ENCODE measurements around the gene DYNC2H1. TPM values are rescaled to one million over a fixed set of nuclear protein-coding genes. Genes with fewer than 3 reads are reported as not detected.

DYNC2H1 gene
- total and polyA plus RNA-seq, 7 experiments from 2014 or later = 0.31 to 4.2 (median 2.3) TPM

- intact Hi-C loops (cut with micrococcal nuclease) = loop anchor here in 1 of 2 donors (2.0 to 5.0 kb wide), 2 partner anchors 20 to 34 kb away; no protein-coding TSS in a partner anchor
- Mint-ChIP-seq H3K4me1 (peaks cover 23 to 54% (median 41%) of the 10 kb centered on the region in 7 donors), H3K27me3 (no peaks in the 10 kb centered on the region), H3K4me3 (peak overlapping the region in 3 of 10 donors; percentile 2 to 11 (median 8)), H3K9me3 (peaks cover 0 to 2% (median 0%) of the 10 kb centered on the region in 11 donors), H3K27ac (peak overlapping the region in 2 of 9 donors; percentile 2), H3K36me3 (peaks cover 0 to 65% (median 32%) of the 10 kb centered on the region in 5 donors)
- Histone ChIP-seq H3K27me3 (ENCODE audit: control insufficient read depth in 2 of 2, insufficient read depth in 2 of 2, low read length in 2 of 2) (no peaks in the 10 kb centered on the region), H3K4me1 (ENCODE audit: control insufficient read depth in 2 of 2, insufficient read depth in 2 of 2, low read length in 2 of 2) (peaks cover 0 to 10% of the 10 kb centered on the region in 2 donors), H3K36me3 (ENCODE audit: control insufficient read depth in 2 of 3, insufficient read depth in 3 of 3, low read length in 3 of 3) (no peaks in the 10 kb centered on the region), H3K4me3 (ENCODE audit: low read length) (no peak overlapping the region), H3K27ac (ENCODE audit: low read depth, low read length) (no peak overlapping the region), H3K9me3 (ENCODE audit: control insufficient read depth in 2 of 3, low read length in 3 of 3) (no peaks in the 10 kb centered on the region)
- ATAC-seq (no peak), DNase-seq (no peak)
- CTCF ChIA-PET = no interaction called here
- POLR2A ChIA-PET = no interaction called here
These were observed 38.2 kb upstream of the DYNC2H1 start for GRCh38 chr11:103071008-103071407.

- H3K9me3 ChIP-seq (ENCODE audit: control insufficient read depth in 2 of 3, low read length in 3 of 3) = no peaks in the 10 kb centered on the region
- intact Hi-C loops (cut with micrococcal nuclease) = no loop called here
- DNase-seq = no peak
- no peak for ATAC-seq
- peaks cover 0 to 19% (median 10%) of the 10 kb centered on the region in 7 donors for H3K4me1 Mint-ChIP-seq
- H3K9me3 Mint-ChIP-seq = no peaks in the 10 kb centered on the region
- CTCF ChIA-PET = no interaction called here
- no peaks in the 10 kb centered on the region for H3K27me3 ChIP-seq (ENCODE audit: control insufficient read depth in 2 of 2, insufficient read depth in 2 of 2, low read length in 2 of 2)
- H3K27me3 Mint-ChIP-seq = no peaks in the 10 kb centered on the region
- H3K4me3 ChIP-seq (ENCODE audit: low read length) = no peak overlapping the region
- no peak overlapping the region for H3K27ac Mint-ChIP-seq
- H3K4me3 Mint-ChIP-seq = no peak overlapping the region
- no peak overlapping the region for H3K27ac ChIP-seq (ENCODE audit: low read depth, low read length)
- peaks cover 18 to 76% (median 47%) of the 10 kb centered on the region in 5 donors for H3K36me3 Mint-ChIP-seq
- POLR2A ChIA-PET = interaction anchor here (1.1 kb wide), 1 partner anchor 32 kb away, joined by 3 read pairs; no protein-coding TSS in a partner anchor
- no peaks in the 10 kb centered on the region for H3K4me1 ChIP-seq (ENCODE audit: control insufficient read depth in 2 of 2, insufficient read depth in 2 of 2, low read length in 2 of 2)
- H3K36me3 ChIP-seq (ENCODE audit: control insufficient read depth in 2 of 3, insufficient read depth in 3 of 3, low read length in 3 of 3) = peaks cover 0 to 37% (median 4%) of the 10 kb centered on the region in 3 experiments
These were observed 32.9 kb upstream of the DYNC2H1 start for GRCh38 chr11:103076361-103076760.

- Histone ChIP-seq H3K27me3 (ENCODE audit: control insufficient read depth in 2 of 2, insufficient read depth in 2 of 2, low read length in 2 of 2) (no peaks in the 10 kb centered on the region), H3K9me3 (ENCODE audit: control insufficient read depth in 2 of 3, low read length in 3 of 3) (no peaks in the 10 kb centered on the region), H3K4me1 (ENCODE audit: control insufficient read depth in 2 of 2, insufficient read depth in 2 of 2, low read length in 2 of 2) (no peaks in the 10 kb centered on the region), H3K36me3 (ENCODE audit: control insufficient read depth in 2 of 3, insufficient read depth in 3 of 3, low read length in 3 of 3) (peaks cover 0 to 37% (median 8%) of the 10 kb centered on the region in 3 experiments), H3K4me3 (ENCODE audit: low read length) (no peak overlapping the region), H3K27ac (ENCODE audit: low read depth, low read length) (no peak overlapping the region)
- Mint-ChIP-seq H3K27ac (no peak overlapping the region), H3K27me3 (no peaks in the 10 kb centered on the region), H3K4me3 (no peak overlapping the region), H3K9me3 (no peaks in the 10 kb centered on the region), H3K36me3 (peaks cover 18 to 70% (median 47%) of the 10 kb centered on the region in 5 donors), H3K4me1 (peaks cover 0 to 13% (median 7%) of the 10 kb centered on the region in 7 donors)
- peak; percentile 42 for ATAC-seq
- intact Hi-C loops (cut with micrococcal nuclease) = no loop called here
- CTCF ChIA-PET = no interaction called here
- POLR2A ChIA-PET = no interaction called here
- DNase-seq = no peak
These were observed 31.7 kb upstream of the DYNC2H1 start for GRCh38 chr11:103077554-103077953.

GRCh38 chr11:103078710-103079109 lies 30.5 kb upstream of the DYNC2H1 start:
- H3K27ac Mint-ChIP-seq = no peak overlapping the region
- ChIA-PET POLR2A (no interaction called here), CTCF (no interaction called here)
- peaks cover 15 to 66% (median 39%) of the 10 kb centered on the region in 5 donors for H3K36me3 Mint-ChIP-seq
- Histone ChIP-seq H3K9me3 (ENCODE audit: control insufficient read depth in 2 of 3, low read length in 3 of 3) (no peaks in the 10 kb centered on the region), H3K4me1 (ENCODE audit: control insufficient read depth in 2 of 2, insufficient read depth in 2 of 2, low read length in 2 of 2) (no peaks in the 10 kb centered on the region), H3K4me3 (ENCODE audit: low read length) (no peak overlapping the region), H3K27ac (ENCODE audit: low read depth, low read length) (no peak overlapping the region), H3K27me3 (ENCODE audit: control insufficient read depth in 2 of 2, insufficient read depth in 2 of 2, low read length in 2 of 2) (no peaks in the 10 kb centered on the region), H3K36me3 (ENCODE audit: control insufficient read depth in 2 of 3, insufficient read depth in 3 of 3, low read length in 3 of 3) (peaks cover 0 to 37% (median 8%) of the 10 kb centered on the region in 3 experiments)
- no peaks in the 10 kb centered on the region for H3K27me3 Mint-ChIP-seq
- ATAC-seq = no peak
- H3K9me3 Mint-ChIP-seq = no peaks in the 10 kb centered on the region
- no peak for DNase-seq
- no peak overlapping the region for H3K4me3 Mint-ChIP-seq
- peaks cover 0 to 5% (median 0%) of the 10 kb centered on the region in 7 donors for H3K4me1 Mint-ChIP-seq
- intact Hi-C loops (cut with micrococcal nuclease) = no loop called here

GRCh38 chr11:103079833-103080232 lies 29.4 kb upstream of the DYNC2H1 start:
- Mint-ChIP-seq H3K4me3 (no peak overlapping the region), H3K27me3 (no peaks in the 10 kb centered on the region), H3K4me1 (peaks cover 0 to 5% (median 0%) of the 10 kb centered on the region in 7 donors), H3K27ac (no peak overlapping the region), H3K36me3 (peaks cover 11 to 58% (median 31%) of the 10 kb centered on the region in 5 donors), H3K9me3 (no peaks in the 10 kb centered on the region)
- ChIA-PET POLR2A (no interaction called here), CTCF (no interaction called here)
- ATAC-seq (no peak), DNase-seq (no peak)
- no peaks in the 10 kb centered on the region for H3K4me1 ChIP-seq (ENCODE audit: control insufficient read depth in 2 of 2, insufficient read depth in 2 of 2, low read length in 2 of 2)
- H3K27me3 ChIP-seq (ENCODE audit: control insufficient read depth in 2 of 2, insufficient read depth in 2 of 2, low read length in 2 of 2) = no peaks in the 10 kb centered on the region
- H3K36me3 ChIP-seq (ENCODE audit: control insufficient read depth in 2 of 3, insufficient read depth in 3 of 3, low read length in 3 of 3) = peaks cover 0 to 37% (median 8%) of the 10 kb centered on the region in 3 experiments
- H3K4me3 ChIP-seq (ENCODE audit: low read length) = no peak overlapping the region
- intact Hi-C loops (cut with micrococcal nuclease) = no loop called here
- no peak overlapping the region for H3K27ac ChIP-seq (ENCODE audit: low read depth, low read length)
- no peaks in the 10 kb centered on the region for H3K9me3 ChIP-seq (ENCODE audit: control insufficient read depth in 2 of 3, low read length in 3 of 3)

GRCh38 chr11:103085758-103086365 lies 23.4 kb upstream of the DYNC2H1 start:
- Histone ChIP-seq H3K27ac (ENCODE audit: low read depth, low read length) (no peak overlapping the region), H3K27me3 (ENCODE audit: control insufficient read depth in 2 of 2, insufficient read depth in 2 of 2, low read length in 2 of 2) (no peaks in the 10 kb centered on the region), H3K36me3 (ENCODE audit: control insufficient read depth in 2 of 3, insufficient read depth in 3 of 3, low read length in 3 of 3) (peaks cover 0 to 12% (median under 1%) of the 10 kb centered on the region in 3 experiments), H3K4me3 (ENCODE audit: low read length) (no peak overlapping the region), H3K9me3 (ENCODE audit: control insufficient read depth in 2 of 3, low read length in 3 of 3) (no peaks in the 10 kb centered on the region), H3K4me1 (ENCODE audit: control insufficient read depth in 2 of 2, insufficient read depth in 2 of 2, low read length in 2 of 2) (peaks cover 12 to 16% of the 10 kb centered on the region in 2 donors)
- peaks cover 0 to 17% (median 4%) of the 10 kb centered on the region in 5 donors for H3K36me3 Mint-ChIP-seq
- no peak for ATAC-seq
- intact Hi-C loops (cut with micrococcal nuclease) = no loop called here
- H3K27me3 Mint-ChIP-seq = no peaks in the 10 kb centered on the region
- H3K4me1 Mint-ChIP-seq = peaks cover 14 to 40% (median 30%) of the 10 kb centered on the region in 7 donors
- H3K27ac Mint-ChIP-seq = peak overlapping the region in 1 of 9 donors; percentile 71
- ChIA-PET CTCF (no interaction called here), POLR2A (no interaction called here)
- H3K4me3 Mint-ChIP-seq = no peak overlapping the region
- DNase-seq = no peak
- no peaks in the 10 kb centered on the region for H3K9me3 Mint-ChIP-seq

GRCh38 chr11:103086461-103086860 lies 22.8 kb upstream of the DYNC2H1 start:
- Mint-ChIP-seq H3K4me1 (peaks cover 14 to 45% (median 35%) of the 10 kb centered on the region in 7 donors), H3K27me3 (no peaks in the 10 kb centered on the region), H3K27ac (peak overlapping the region in 1 of 9 donors; percentile 47), H3K9me3 (no peaks in the 10 kb centered on the region), H3K36me3 (peaks cover 0 to 17% (median 4%) of the 10 kb centered on the region in 5 donors), H3K4me3 (peak overlapping the region in 1 of 10 donors; percentile 39)
- intact Hi-C loops (cut with micrococcal nuclease) = no loop called here
- Histone ChIP-seq H3K27me3 (ENCODE audit: control insufficient read depth in 2 of 2, insufficient read depth in 2 of 2, low read length in 2 of 2) (no peaks in the 10 kb centered on the region), H3K36me3 (ENCODE audit: control insufficient read depth in 2 of 3, insufficient read depth in 3 of 3, low read length in 3 of 3) (peaks cover 0 to 7% (median 0%) of the 10 kb centered on the region in 3 experiments), H3K9me3 (ENCODE audit: control insufficient read depth in 2 of 3, low read length in 3 of 3) (no peaks in the 10 kb centered on the region), H3K27ac (ENCODE audit: low read depth, low read length) (no peak overlapping the region), H3K4me1 (ENCODE audit: control insufficient read depth in 2 of 2, insufficient read depth in 2 of 2, low read length in 2 of 2) (peaks cover 15 to 20% of the 10 kb centered on the region in 2 donors), H3K4me3 (ENCODE audit: low read length) (no peak overlapping the region)
- POLR2A ChIA-PET = no interaction called here
- CTCF ChIA-PET = no interaction called here
- ATAC-seq (no peak), DNase-seq (no peak)
